ENCODE data around the gene RNF31. TPM values are rescaled to one million over a fixed set of nuclear protein-coding genes. Genes with fewer than 3 reads are reported as not detected.

RNF31 gene
- total and polyA plus RNA-seq, 2 of the 13 experiments (the other 11 are each of a cell fraction or from before 2014, with no cell fraction given): 48.2 to 86.8 TPM

DNA sequence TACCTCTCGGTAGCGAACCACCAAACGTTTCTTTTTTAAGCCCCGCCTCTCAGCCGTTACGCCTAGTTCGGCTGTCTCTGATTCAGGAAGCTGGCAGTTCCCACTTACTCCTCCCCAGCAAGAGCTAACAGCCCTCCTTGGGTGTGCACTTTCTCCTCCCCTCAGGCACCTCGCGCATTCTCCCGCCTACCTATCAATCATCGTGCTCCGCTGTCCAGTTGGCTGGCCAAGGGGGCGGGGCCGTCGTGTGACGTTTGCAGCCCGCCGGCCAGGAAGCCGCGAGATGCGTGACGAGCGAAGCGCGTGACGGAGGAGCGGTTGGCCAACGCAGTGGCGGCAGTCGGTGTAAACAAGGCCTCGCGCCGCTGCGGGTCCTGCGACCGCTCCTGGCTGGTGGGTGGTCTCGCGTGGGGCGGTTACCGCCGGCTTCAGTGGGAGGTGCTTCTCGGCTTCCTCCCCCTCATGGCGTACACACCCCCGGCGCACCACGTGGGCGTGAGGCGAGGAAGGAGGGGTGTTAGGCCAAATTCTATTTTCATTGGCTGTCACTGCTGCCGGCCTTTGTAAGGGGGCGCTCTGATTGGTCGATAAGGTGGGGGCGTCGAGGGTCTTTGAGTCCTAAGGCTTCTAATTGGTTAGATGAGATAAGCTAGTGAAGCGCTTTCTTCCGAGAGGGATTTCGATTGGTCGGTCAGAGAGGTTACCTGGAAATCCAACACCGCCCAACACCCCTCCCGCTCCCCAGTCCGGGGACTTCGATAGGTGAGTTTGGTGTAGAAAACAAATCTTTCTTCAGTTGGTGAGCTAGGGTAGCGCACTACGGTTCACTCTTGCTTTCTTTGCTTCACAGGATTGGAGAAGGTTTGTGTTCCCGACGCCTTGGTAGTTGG is 32.5 kb upstream of the RNF31 start, which contains the start of the genes DCAF11 and NRL (continued):
- TF ChIP-seq, protein P1, sequence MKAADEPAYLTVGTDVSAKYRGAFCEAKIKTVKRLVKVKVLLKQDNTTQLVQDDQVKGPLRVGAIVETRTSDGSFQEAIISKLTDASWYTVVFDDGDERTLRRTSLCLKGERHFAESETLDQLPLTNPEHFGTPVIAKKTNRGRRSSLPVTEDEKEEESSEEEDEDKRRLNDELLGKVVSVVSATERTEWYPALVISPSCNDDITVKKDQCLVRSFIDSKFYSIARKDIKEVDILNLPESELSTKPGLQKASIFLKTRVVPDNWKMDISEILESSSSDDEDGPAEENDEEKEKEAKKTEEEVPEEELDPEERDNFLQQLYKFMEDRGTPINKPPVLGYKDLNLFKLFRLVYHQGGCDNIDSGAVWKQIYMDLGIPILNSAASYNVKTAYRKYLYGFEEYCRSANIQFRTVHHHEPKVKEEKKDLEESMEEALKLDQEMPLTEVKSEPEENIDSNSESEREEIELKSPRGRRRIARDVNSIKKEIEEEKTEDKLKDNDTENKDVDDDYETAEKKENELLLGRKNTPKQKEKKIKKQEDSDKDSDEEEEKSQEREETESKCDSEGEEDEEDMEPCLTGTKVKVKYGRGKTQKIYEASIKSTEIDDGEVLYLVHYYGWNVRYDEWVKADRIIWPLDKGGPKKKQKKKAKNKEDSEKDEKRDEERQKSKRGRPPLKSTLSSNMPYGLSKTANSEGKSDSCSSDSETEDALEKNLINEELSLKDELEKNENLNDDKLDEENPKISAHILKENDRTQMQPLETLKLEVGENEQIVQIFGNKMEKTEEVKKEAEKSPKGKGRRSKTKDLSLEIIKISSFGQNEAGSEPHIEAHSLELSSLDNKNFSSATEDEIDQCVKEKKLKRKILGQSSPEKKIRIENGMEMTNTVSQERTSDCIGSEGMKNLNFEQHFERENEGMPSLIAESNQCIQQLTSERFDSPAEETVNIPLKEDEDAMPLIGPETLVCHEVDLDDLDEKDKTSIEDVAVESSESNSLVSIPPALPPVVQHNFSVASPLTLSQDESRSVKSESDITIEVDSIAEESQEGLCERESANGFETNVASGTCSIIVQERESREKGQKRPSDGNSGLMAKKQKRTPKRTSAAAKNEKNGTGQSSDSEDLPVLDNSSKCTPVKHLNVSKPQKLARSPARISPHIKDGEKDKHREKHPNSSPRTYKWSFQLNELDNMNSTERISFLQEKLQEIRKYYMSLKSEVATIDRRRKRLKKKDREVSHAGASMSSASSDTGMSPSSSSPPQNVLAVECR (CRISPR knock-in tag; IDR thresholded peaks at IDR 0.05; ENCODE audit: borderline replicate concordance): peak; percentile 95
- peak; percentile 81 for TF ChIP-seq FOSL2 (CRISPR knock-in tag; IDR thresholded peaks at IDR 0.05)
- TF ChIP-seq ZNF274 (CRISPR knock-in tag; IDR thresholded peaks at IDR 0.05): peak; percentile 99
- peak; percentile 57; the same call in 1 of the 2 replicates for TF ChIP-seq ZFP36L2 (CRISPR knock-in tag; IDR thresholded peaks at IDR 0.05)
- no peak for TF ChIP-seq FLYWCH1 (CRISPR knock-in tag; IDR thresholded peaks at IDR 0.05)
- peak; percentile 93 for TF ChIP-seq ARHGAP35 (CRISPR knock-in tag; IDR thresholded peaks at IDR 0.05; ENCODE audit: borderline replicate concordance)
- TF ChIP-seq ZBTB7A (CRISPR knock-in tag; IDR thresholded peaks at IDR 0.05): peak; percentile 96; the same call in 1 of the 2 replicates
- TF ChIP-seq ZFP36L1 (CRISPR knock-in tag; IDR thresholded peaks at IDR 0.05): peak; percentile 57; the same call in 1 of the 2 replicates
- no peak for TF ChIP-seq ZNF207 (IDR thresholded peaks at IDR 0.05; ENCODE audit: borderline replicate concordance)
- TF ChIP-seq RELA (CRISPR knock-in tag; IDR thresholded peaks at IDR 0.05): peak; percentile 96
- TF ChIP-seq ETV6 (CRISPR knock-in tag; conservative IDR thresholded peaks at IDR 0.05): peak; percentile 87
- peak; percentile 99 for TF ChIP-seq CBFB (CRISPR knock-in tag; IDR thresholded peaks at IDR 0.05)
- TF ChIP-seq SUZ12 (IDR thresholded peaks at IDR 0.05; ENCODE audit: low read depth, low read length): no peak; the same call in 1 of the 2 replicates
- TF ChIP-seq ZNF7 (CRISPR knock-in tag; IDR thresholded peaks at IDR 0.05): peak; percentile 58; the same call in 1 of the 2 replicates
- no peak for TF ChIP-seq ZNF615 (CRISPR knock-in tag; IDR thresholded peaks at IDR 0.05; ENCODE audit: borderline replicate concordance)
- TF ChIP-seq ZNF776 (CRISPR knock-in tag; IDR thresholded peaks at IDR 0.05): peak; percentile 98
- TF ChIP-seq PITX1 (CRISPR knock-in tag; IDR thresholded peaks at IDR 0.05): peak; percentile 91
- TF ChIP-seq, protein P2, sequence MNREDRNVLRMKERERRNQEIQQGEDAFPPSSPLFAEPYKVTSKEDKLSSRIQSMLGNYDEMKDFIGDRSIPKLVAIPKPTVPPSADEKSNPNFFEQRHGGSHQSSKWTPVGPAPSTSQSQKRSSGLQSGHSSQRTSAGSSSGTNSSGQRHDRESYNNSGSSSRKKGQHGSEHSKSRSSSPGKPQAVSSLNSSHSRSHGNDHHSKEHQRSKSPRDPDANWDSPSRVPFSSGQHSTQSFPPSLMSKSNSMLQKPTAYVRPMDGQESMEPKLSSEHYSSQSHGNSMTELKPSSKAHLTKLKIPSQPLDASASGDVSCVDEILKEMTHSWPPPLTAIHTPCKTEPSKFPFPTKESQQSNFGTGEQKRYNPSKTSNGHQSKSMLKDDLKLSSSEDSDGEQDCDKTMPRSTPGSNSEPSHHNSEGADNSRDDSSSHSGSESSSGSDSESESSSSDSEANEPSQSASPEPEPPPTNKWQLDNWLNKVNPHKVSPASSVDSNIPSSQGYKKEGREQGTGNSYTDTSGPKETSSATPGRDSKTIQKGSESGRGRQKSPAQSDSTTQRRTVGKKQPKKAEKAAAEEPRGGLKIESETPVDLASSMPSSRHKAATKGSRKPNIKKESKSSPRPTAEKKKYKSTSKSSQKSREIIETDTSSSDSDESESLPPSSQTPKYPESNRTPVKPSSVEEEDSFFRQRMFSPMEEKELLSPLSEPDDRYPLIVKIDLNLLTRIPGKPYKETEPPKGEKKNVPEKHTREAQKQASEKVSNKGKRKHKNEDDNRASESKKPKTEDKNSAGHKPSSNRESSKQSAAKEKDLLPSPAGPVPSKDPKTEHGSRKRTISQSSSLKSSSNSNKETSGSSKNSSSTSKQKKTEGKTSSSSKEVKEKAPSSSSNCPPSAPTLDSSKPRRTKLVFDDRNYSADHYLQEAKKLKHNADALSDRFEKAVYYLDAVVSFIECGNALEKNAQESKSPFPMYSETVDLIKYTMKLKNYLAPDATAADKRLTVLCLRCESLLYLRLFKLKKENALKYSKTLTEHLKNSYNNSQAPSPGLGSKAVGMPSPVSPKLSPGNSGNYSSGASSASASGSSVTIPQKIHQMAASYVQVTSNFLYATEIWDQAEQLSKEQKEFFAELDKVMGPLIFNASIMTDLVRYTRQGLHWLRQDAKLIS (CRISPR knock-in tag; IDR thresholded peaks at IDR 0.05): 0 out of 2 replicates have a peak, but pooled peaks have one; percentile 20

Measured in HepG2 (cell line).